IMR-90 (cell line): Measurements from ENCODE around the gene OPTN.

Experiments
- BHLHE40 ChIP-seq: fragments of 150-350 bp; IDR thresholded peaks from 2 replicates; pipeline ENCODE4 v1.6.1; 2016; ENCODE audit warnings: mild to moderate bottlenecking, low read depth, low read length
- POLR2A ChIP-seq: IDR thresholded peaks from 2 replicates; pipeline ENCODE4 v1.6.1; 2012; ENCODE audit warnings: mild to moderate bottlenecking, low read depth, low read length
- RCOR1 ChIP-seq: IDR thresholded peaks from 2 replicates; pipeline ENCODE4 v1.6.1; 2012; ENCODE audit warnings: mild to moderate bottlenecking, low read length, improper control_type of control experiment; ENCODE audit not compliant: insufficient replicate concordance

GRCh38 chr10:13121500-13121854 is 21.5 kb downstream of the OPTN start:
- TF ChIP-seq BHLHE40, result no peak
- no peak for TF ChIP-seq POLR2A
- no peak for TF ChIP-seq RCOR1
